Measurements from ENCODE around the gene ANXA8. TPM values are rescaled to one million over a fixed set of nuclear protein-coding genes. Genes with fewer than 3 reads are reported as not detected.

The ANXA8 gene
- total RNA-seq, 3 donors from 2014 or later (not counting 1 experiment from before 2014, with no cell fraction given) = not detected

DNA sequence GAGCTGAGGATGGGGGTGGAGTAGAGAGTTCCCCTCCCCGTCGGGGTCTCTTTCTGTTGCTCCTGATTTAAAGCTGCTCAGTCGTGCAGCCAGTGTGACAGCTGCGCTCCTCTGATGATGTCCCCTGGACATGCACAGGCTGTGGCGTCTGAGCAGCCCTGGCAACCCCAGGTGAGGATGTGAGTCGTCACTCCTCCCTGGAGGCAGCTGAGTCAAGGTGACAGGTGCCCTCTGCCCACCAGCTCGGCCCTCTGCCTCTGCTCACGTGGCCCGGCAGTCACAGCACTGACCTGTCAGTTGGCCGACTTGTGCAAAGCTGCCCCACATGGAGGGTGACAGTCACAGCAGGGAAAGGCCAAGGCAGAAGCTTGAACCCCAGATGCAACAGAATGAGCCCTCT is 33.9 kb downstream of the ANXA8 start:
- DNase-seq (no peak), ATAC-seq (no peak)
- Mint-ChIP-seq H3K36me3 (peaks cover 10% of the 10 kb centered on the region), H3K4me3 (no peak overlapping the region), H3K4me1 (no peaks in the 10 kb centered on the region), H3K27ac (no peak overlapping the region), H3K27me3 (ENCODE audit: low read depth in 2 of 2) (peaks cover 0 to 3% of the 10 kb centered on the region in 2 donors), H3K9me3 (peaks cover 7 to 9% of the 10 kb centered on the region in 2 donors)
- H3K27me3 ChIP-seq (ENCODE audit: control insufficient read depth, insufficient read depth, low read length) = no peaks in the 10 kb centered on the region
- H3K27ac ChIP-seq (ENCODE audit: low read length) = no peak overlapping the region
- no peak overlapping the region for H3K4me3 ChIP-seq (ENCODE audit: low read length)
- intact Hi-C loops (cut with micrococcal nuclease) = no loop called here
- 78% methylated on average over 10 of the region's 10 CpGs for WGBS (ENCODE audit: insufficient coverage)
- TF ChIP-seq, protein P1, sequence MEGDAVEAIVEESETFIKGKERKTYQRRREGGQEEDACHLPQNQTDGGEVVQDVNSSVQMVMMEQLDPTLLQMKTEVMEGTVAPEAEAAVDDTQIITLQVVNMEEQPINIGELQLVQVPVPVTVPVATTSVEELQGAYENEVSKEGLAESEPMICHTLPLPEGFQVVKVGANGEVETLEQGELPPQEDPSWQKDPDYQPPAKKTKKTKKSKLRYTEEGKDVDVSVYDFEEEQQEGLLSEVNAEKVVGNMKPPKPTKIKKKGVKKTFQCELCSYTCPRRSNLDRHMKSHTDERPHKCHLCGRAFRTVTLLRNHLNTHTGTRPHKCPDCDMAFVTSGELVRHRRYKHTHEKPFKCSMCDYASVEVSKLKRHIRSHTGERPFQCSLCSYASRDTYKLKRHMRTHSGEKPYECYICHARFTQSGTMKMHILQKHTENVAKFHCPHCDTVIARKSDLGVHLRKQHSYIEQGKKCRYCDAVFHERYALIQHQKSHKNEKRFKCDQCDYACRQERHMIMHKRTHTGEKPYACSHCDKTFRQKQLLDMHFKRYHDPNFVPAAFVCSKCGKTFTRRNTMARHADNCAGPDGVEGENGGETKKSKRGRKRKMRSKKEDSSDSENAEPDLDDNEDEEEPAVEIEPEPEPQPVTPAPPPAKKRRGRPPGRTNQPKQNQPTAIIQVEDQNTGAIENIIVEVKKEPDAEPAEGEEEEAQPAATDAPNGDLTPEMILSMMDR (IDR thresholded peaks at IDR 0.05) = no peak
- no peaks in the 10 kb centered on the region for H3K36me3 ChIP-seq (ENCODE audit: control insufficient read depth, insufficient read depth, low read length)
- H3K4me1 ChIP-seq (ENCODE audit: control insufficient read depth, insufficient read depth, low read length) = no peaks in the 10 kb centered on the region
- H3K9me3 ChIP-seq (ENCODE audit: control insufficient read depth, insufficient read depth, low read length) = peaks cover 5% of the 10 kb centered on the region

DNA sequence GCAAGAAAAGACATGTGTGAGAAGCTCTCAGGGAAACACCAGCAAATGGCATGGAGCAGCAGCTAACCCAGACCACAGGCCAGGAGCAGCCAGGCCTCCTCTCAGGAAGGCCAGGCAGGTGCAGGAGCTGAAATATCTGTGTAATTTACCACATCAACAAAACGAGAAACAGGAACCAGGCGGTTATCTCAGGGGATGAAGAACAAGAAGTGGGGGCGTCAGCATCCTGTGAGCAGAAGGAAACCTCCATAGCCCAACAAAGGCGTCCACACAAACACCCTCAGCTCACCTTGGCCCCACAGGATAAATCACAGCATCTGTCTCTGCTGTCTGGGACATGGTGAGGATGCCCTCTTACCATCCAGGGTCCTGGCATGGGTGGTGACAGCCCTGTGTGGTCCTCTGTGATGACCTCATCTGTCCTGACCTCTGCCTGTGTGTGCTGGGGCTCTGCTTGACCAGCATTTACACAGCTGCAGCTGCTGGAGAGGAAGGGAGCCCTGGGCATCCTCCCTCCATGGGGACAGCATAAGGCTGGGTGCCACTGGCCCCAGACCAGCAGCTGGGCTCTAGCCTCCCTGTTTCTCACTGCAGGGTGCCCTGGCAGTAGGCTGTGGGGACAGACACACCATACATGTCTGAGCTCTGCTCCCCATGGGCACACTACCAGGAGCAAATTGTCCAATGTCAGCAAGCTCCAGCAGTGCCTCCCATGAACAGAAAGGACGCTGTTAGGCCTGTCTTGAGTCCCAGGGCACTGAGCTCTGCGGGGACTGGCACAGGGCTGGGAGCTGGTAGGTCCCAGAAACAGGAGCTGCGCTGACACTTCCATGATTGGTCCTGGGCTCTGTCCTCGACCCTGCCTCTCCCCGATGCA is 34.6 kb downstream of the ANXA8 start:
- WGBS (ENCODE audit: insufficient coverage) = 43% methylated on average over 9 of the region's 9 CpGs
- Histone ChIP-seq H3K4me1 (ENCODE audit: control insufficient read depth, insufficient read depth, low read length) (no peaks in the 10 kb centered on the region), H3K4me3 (ENCODE audit: low read length) (no peak overlapping the region), H3K27me3 (ENCODE audit: control insufficient read depth, insufficient read depth, low read length) (no peaks in the 10 kb centered on the region), H3K9me3 (ENCODE audit: control insufficient read depth, insufficient read depth, low read length) (peaks cover 5% of the 10 kb centered on the region), H3K36me3 (ENCODE audit: control insufficient read depth, insufficient read depth, low read length) (no peaks in the 10 kb centered on the region), H3K27ac (ENCODE audit: low read length) (no peak overlapping the region)
- H3K4me1 Mint-ChIP-seq = no peaks in the 10 kb centered on the region
- TF ChIP-seq, protein P1 (IDR thresholded peaks at IDR 0.05) = no peak
- H3K27me3 Mint-ChIP-seq (ENCODE audit: low read depth in 2 of 2) = peaks cover 0 to 3% of the 10 kb centered on the region in 2 donors
- DNase-seq = no peak
- H3K36me3 Mint-ChIP-seq = peaks cover 10% of the 10 kb centered on the region
- H3K27ac Mint-ChIP-seq = no peak overlapping the region
- intact Hi-C loops (cut with micrococcal nuclease) = no loop called here
- H3K9me3 Mint-ChIP-seq = peaks cover 7 to 9% of the 10 kb centered on the region in 2 donors
- ATAC-seq = no peak
- H3K4me3 Mint-ChIP-seq = no peak overlapping the region

DNA sequence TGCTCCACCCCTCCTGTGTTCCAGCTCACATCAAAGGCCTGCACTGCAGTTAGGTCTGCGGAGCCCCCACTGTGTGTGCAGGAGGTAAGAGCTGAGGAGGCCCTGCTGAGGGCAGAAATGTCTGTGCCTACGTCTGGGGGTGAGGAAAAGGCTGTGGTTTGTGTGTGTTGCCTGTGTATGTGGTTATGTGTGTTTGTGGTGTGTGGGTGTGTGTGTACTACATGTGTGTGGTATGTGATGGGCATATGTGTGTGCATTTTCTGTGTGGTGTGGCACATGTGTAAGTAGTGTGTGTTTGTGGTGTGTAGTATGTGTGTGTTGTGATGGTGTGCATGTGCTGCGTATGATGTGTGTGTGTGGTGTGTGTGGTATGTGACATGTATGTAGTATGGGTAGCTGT is 36.2 kb downstream of the ANXA8 start:
- TF ChIP-seq, protein P1 (IDR thresholded peaks at IDR 0.05) = no peak
- DNase-seq (no peak), ATAC-seq (no peak)
- intact Hi-C loops (cut with micrococcal nuclease) = no loop called here
- Histone ChIP-seq H3K4me3 (ENCODE audit: low read length) (no peak overlapping the region), H3K4me1 (ENCODE audit: control insufficient read depth, insufficient read depth, low read length) (no peaks in the 10 kb centered on the region), H3K36me3 (ENCODE audit: control insufficient read depth, insufficient read depth, low read length) (no peaks in the 10 kb centered on the region), H3K27ac (ENCODE audit: low read length) (no peak overlapping the region), H3K9me3 (ENCODE audit: control insufficient read depth, insufficient read depth, low read length) (peaks cover 5% of the 10 kb centered on the region), H3K27me3 (ENCODE audit: control insufficient read depth, insufficient read depth, low read length) (no peaks in the 10 kb centered on the region)
- no peak overlapping the region for H3K4me3 Mint-ChIP-seq
- H3K4me1 Mint-ChIP-seq = no peaks in the 10 kb centered on the region
- H3K27ac Mint-ChIP-seq = no peak overlapping the region
- H3K27me3 Mint-ChIP-seq (ENCODE audit: low read depth in 2 of 2) = peaks cover 0 to under 1% of the 10 kb centered on the region in 2 donors
- 62% methylated on average over 3 of the region's 3 CpGs for WGBS (ENCODE audit: insufficient coverage)
- peaks cover 9% of the 10 kb centered on the region in 2 donors for H3K9me3 Mint-ChIP-seq
- H3K36me3 Mint-ChIP-seq = peaks cover 10% of the 10 kb centered on the region
